Activated gamma-delta T cell treated with anti-CD3 and anti-CD28 coated beads, Interleukin-2, amount 50 U/mL, for 16 hours (primary cell): Measurements from ENCODE around the gene TLR4.

Source experiments
- DNase-seq: peaks from one replicate; pipeline ENCODE4 v3.0.0-alpha.2; 2020; ENCODE audit warnings: low read depth

The TLR4 gene

GRCh38 chr9:117715411-117715989, 11.3 kb downstream of the TLR4 start:
- no peak for DNase-seq

- no peak for DNase-seq
Observed at GRCh38 chr9:117718085-117718484, 13.9 kb downstream of the TLR4 start.

- DNase-seq, result no peak
Observed at GRCh38 chr9:117718701-117719100, 14.5 kb downstream of the TLR4 start.

DNA sequence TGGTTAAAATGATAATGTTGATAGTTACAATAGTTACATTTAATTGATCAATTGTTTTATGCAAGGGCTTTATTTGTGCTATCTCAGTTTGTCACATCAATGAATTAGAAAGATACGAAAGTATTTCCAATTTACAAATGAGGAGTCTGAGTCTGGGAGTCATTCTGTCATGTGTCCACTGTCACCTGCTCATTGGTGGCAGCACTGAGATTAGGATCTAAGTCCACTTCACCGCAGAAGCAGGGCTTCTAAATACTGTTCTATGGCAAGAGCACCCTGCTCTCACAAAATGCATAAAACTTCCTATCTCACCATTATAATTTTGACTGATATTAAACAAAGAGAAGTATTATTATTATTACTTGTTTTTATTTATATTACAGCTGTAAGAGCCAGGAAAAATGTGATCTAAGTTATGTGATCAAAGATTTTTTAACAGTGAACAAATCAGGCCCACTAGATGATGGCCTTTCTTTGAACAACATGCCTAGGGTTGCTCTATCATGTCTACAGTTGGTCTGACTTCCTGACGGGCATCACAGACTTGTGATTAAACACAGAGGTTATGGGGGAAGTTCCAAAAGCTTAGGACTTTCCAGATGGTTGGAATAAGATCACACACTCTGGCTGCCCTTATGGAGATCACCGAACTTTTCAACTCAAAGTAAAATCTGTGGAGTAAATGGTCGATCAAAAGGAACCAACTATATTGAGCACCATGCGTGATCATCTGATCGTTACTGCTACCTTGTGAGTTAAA, 15.1 kb downstream of the TLR4 start:
- DNase-seq, result no peak

GRCh38 chr9:117720066-117720465, 15.9 kb downstream of the TLR4 start:
- DNase-seq, result no peak

- no peak for DNase-seq
Observed at GRCh38 chr9:117720555-117720954, 16.4 kb downstream of the TLR4 start.

DNA sequence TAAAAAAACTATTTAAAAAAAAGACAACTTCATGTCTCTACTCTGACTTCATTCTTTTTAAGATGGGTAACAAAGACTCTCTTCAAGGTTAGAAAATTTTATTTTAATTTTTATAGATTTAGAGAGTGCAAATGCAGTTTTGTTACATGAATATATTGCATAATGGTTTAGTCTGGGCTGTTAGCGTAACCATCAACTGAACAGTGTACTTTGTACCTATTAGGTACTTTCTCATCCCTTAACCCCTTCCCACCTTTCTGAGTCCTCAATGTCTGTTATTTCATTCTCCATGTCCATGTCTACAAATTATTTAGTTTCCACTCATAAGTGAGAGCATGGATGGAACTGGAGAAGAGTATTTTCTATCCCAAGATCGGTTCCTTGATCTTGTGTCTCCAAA, 16.8 kb downstream of the TLR4 start:
- no peak for DNase-seq

- no peak for DNase-seq
Observed at GRCh38 chr9:117722108-117722761, 18.0 kb downstream of the TLR4 start.

DNA sequence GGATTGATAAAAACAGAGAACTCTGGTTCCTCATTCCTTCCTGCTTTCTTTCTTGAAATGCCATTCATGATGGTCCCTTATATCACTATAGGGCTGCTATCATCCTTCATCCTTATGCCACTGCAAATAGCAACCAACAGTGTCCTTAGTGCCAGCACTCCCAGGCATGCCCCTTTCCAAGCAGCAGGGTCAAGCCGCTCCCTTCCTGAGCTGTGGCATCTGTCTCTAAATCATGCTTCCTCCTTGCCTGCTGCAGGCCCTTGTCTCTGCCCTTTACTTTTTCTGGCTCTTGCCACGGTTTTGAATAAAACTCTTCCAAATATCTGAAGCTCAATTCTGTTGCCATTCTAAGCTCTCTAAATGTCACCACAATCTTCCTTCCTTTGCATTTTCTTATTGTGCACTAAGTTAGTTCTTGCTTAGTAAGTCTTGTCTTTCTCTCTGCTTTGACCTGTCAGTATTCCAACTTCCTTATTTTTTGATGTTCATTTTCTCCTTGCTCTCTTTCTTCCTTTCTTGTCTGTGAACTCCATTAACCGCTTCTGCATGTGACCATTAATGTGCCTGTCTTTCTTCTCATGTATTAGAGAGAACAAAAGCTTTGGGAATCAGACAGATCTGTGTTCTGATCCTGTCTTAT, 19.9 kb downstream of the TLR4 start:
- DNase-seq, result no peak

DNA sequence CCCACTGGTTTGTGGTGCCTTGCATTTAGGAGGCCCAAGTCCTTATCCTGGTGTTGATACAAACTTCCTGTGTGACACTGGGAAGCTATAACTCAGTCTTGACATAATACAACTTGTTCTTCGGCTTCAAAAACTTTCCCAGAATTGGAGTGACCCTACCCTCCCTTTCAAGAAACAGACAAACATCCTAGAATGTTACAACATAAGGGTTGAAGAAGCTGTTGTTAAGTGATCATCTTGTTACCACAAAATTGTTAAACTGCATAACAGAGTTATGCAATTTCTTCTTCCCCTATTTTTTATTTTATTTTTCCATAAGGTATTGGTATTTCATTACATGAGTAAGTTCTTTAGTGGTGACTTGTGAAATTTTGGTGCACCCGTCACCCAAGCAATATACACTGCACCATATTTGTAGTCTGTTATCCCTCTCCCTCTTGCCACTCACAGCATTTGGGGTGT, 21.3 kb downstream of the TLR4 start:
- DNase-seq, result no peak

DNA sequence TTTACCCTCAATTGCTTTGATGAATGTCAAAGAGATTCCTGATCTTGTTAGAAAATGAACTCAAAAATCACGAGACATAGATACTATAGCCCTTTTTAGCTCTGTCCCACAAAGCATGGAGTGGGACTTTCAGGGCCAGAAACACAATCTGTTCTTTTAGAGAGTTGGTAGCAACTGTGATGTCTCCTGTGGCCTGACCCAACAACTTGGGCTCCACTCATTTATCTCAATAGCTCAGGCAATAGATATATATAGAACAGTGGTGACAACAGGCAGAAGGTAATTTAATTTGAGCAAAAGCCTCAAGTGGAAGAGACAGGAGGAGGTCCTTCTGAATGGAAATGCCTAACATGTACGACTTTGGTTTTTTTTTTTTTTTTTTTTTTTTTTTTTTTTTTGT, 25.2 kb downstream of the TLR4 start:
- DNase-seq, result no peak

DNA sequence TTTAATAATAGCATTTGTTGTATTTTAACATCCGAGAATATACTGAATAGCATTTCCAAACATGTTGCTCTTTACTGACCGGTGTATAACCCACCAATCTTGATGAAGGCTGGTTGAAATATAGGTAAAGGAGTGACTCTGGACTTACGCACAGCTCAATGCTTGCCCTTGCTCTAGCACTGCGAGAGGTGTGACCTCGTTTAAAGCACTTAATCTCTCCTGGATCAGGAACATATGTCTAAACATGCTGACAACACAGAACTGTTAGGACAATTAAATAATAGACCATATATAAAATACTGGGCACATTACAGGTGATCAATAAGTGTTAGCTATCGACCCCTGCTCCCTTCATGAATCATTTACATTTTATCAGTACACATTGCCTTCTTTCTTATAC, 28.3 kb downstream of the TLR4 start:
- no peak for DNase-seq

GRCh38 chr9:117733465-117733864, 29.3 kb downstream of the TLR4 start:
- no peak for DNase-seq

DNA sequence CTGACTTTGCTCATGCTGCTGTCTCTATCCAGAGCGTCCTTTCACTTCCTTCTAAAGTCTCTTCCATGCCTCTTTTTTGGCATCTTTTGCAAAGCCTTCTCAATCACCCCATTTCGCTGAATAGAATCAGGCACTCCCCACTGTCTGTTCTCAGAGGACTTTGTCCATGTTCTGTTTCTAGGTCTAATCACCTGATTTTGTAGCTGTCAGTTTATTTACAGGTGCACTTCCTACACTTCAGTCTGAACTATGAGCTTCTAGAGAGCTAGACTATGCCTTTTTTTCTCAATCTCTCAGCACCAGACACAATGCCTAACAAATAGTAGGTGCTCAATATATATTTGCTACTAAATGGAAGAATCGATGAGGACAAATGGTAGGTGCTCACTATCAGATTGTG, 29.9 kb downstream of the TLR4 start:
- no peak for DNase-seq

DNA sequence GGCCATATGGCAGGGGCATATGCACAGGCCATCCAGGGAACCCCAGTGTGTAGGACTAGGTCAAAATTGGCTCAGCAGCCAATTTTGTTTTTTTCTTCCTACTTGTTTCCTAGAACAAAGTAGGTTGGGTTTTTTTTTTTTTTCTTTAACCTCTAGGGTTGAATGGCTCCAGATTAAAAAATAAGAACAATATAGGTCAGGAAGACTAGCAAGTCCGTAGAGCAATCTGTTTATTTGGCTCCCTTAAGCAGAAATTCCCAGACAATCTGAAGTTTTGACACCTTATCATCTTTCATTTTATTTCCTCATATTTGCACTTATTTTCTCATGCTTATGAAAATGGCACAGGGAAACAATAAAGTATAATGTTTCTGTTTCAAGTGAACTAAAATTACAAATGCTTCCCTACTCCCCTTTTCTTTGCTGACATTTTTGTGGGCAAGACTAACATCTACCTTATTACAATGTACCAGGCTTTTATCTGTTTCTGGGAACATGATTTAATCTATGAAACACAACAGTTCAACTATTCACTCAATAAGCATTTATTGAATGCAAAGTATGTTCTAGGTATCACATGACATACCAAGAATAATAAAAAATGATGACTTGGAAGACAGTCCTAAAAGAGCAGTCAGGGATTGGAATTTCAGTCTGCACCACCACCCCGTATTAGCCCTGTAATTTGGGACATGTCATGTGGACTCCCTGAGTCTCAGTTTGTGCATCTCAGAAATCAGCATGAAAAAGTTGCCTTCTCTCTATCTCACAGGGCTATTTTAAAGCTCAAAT, 30.5 kb downstream of the TLR4 start:
- DNase-seq, result no peak

GRCh38 chr9:117737721-117738226, 33.6 kb downstream of the TLR4 start:
- DNase-seq, result no peak

DNA sequence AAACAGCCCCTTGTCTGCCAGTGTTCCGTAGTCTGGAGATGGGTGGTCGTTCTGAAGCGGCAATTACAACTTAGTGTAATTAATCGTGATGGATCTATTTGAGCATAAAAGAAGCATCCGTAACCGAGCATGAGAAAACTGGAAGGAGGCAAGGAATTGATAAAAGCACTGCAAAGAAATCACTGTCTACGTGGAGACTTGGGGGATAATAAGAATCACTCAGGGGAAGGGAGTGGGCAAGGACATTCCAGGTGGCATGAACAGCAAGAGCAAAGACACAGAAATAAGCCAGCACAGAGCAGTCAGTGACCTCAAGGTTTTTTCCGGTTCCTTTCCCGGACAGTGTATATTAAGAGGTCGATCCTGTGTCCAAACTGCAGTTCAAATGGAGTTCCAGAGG, 35.0 kb downstream of the TLR4 start:
- DNase-seq, result no peak

DNA sequence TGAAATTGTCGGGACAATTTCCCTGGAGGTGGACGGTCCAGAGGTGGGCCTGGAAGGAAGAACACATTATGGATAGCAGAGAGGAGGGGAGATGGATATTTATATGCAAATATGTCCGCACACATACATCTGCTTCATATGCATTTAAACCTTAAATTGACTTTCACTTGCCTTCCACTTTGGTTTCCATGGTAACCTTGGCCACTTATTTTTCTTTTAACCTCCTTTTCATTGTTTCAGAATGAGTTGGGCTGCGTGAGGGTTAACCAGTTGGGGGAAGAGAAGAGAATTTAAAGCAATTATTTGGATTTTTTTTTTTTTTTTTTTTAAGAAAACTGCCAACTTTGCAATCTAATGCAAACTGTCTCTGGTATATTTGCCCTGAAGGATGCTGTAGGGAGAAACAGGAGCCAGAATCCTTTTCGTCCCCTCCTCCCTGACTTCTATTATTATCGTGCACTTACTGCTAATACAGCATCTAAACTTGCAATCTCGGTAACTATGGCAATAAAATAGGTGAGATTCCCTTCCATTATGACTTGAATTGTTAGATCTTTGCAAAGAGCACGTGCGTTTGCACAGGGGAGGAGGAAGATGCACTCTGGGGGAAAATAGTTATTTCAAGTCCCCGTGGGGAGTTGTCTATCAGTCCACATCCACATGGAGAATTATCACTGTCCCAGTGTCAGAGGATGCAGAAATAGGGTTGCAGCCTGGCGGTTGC, 35.6 kb downstream of the TLR4 start:
- no peak for DNase-seq

DNA sequence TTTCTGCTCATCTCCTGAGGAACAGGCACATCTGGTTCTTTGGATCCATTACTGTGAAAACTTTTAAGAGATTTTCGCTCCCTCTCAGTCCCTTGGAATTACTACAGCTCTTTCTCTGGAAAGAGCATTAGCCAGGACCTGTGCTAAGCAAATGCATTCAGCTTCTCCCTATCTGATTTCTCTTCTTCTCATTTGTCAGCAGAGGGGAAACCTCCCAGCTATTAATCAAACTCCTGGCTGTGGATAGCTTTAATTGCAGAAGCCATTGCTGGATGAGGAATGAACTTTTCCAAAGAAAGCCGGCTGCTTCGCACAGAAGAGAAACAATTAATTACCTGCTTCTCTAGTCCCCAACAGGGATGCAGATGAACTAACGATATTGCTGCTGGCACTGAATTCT, 37.9 kb downstream of the TLR4 start:
- no peak for DNase-seq

- DNase-seq, result no peak
Observed at GRCh38 chr9:117744369-117744768, 40.2 kb downstream of the TLR4 start.

DNA sequence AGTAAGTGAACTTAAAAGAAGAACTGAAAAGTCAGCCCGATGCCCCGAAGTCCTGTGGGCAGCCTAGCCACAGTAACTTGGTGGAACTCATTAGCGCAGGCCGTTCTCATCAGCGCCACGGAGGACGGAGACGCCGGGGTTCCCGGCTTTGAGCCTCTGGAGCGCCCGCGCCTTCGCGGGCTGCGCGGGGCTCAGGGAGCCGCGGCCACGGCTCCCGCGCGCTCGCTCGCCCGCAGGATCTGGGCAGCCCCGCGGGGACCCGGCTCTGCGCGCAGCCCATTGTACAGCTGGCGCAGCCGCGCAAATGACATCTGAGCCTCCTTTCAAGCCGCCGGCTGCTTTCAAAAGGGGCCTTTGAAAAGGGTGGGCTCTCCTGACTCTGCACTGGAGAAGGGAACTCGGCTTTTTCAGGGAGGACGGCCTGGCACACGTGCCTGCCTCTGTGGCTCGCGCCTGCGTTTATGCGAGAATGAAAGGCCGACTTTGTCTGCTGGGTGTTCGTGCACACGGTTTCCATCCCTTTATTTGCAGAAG, 40.7 kb downstream of the TLR4 start:
- DNase-seq, result no peak
